ENCODE results near the gene ARV1. TPM values are rescaled to one million over a fixed set of nuclear protein-coding genes. Genes with fewer than 3 reads are reported as not detected.

Gene ARV1
- total and polyA plus RNA-seq, 10 of the 15 experiments (the other 5 are each of a cell fraction or from before 2014, with no cell fraction given), result 23.2 to 55.1 (median 35.6) TPM

DNA sequence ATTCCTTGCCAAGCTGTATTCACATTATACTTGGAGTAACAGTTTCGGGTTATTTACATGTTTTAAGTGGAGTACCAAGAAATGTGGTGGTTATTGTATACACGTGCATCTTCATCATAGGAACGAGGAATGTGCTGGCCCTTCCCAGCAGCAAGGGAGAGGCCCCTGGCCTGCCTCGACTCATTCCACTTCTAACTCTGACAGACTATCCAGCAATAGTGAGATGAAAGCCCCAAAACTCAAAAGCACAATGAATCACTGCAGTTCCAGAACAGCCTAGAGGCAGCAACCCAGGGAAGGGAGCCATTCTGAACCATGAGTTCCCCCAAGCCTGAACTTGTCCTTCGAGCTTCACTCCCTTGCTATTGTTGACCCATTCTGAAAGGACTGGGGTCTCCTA is 38.1 kb downstream of the ARV1 start:
- no peaks in the 10 kb centered on the region for H3K79me2 ChIP-seq (ENCODE audit: control insufficient read depth, insufficient read depth, low read length)
- no peak for DNase-seq (ENCODE audit: low read depth, low spot score)
- no peak for TF ChIP-seq ZNF24 (IDR thresholded peaks at IDR 0.05)
- TF ChIP-seq POLR2A (IDR thresholded peaks at IDR 0.05; ENCODE audit: low read depth, low read length), result no peak
- TF ChIP-seq RBBP5 (conservative IDR thresholded peaks at IDR 0.05), result no peak
- no peak for TF ChIP-seq YBX1 (IDR thresholded peaks at IDR 0.05)
- TF ChIP-seq STAT1 (conservative IDR thresholded peaks at IDR 0.05), result no peak
- no peak for TF ChIP-seq FOXK2 (IDR thresholded peaks at IDR 0.05)
- TF ChIP-seq FOS (IDR thresholded peaks at IDR 0.05; ENCODE audit: borderline replicate concordance, extremely low read depth, insufficient read length), result no peak
- TF ChIP-seq HDGF (IDR thresholded peaks at IDR 0.05), result no peak
- TF ChIP-seq, protein P1, sequence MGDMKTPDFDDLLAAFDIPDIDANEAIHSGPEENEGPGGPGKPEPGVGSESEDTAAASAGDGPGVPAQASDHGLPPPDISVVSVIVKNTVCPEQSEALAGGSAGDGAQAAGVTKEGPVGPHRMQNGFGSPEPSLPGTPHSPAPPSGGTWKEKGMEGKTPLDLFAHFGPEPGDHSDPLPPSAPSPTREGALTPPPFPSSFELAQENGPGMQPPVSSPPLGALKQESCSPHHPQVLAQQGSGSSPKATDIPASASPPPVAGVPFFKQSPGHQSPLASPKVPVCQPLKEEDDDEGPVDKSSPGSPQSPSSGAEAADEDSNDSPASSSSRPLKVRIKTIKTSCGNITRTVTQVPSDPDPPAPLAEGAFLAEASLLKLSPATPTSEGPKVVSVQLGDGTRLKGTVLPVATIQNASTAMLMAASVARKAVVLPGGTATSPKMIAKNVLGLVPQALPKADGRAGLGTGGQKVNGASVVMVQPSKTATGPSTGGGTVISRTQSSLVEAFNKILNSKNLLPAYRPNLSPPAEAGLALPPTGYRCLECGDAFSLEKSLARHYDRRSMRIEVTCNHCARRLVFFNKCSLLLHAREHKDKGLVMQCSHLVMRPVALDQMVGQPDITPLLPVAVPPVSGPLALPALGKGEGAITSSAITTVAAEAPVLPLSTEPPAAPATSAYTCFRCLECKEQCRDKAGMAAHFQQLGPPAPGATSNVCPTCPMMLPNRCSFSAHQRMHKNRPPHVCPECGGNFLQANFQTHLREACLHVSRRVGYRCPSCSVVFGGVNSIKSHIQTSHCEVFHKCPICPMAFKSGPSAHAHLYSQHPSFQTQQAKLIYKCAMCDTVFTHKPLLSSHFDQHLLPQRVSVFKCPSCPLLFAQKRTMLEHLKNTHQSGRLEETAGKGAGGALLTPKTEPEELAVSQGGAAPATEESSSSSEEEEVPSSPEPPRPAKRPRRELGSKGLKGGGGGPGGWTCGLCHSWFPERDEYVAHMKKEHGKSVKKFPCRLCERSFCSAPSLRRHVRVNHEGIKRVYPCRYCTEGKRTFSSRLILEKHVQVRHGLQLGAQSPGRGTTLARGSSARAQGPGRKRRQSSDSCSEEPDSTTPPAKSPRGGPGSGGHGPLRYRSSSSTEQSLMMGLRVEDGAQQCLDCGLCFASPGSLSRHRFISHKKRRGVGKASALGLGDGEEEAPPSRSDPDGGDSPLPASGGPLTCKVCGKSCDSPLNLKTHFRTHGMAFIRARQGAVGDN (IDR thresholded peaks at IDR 0.05), result no peak
- TF ChIP-seq, protein P2, sequence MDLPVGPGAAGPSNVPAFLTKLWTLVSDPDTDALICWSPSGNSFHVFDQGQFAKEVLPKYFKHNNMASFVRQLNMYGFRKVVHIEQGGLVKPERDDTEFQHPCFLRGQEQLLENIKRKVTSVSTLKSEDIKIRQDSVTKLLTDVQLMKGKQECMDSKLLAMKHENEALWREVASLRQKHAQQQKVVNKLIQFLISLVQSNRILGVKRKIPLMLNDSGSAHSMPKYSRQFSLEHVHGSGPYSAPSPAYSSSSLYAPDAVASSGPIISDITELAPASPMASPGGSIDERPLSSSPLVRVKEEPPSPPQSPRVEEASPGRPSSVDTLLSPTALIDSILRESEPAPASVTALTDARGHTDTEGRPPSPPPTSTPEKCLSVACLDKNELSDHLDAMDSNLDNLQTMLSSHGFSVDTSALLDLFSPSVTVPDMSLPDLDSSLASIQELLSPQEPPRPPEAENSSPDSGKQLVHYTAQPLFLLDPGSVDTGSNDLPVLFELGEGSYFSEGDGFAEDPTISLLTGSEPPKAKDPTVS (IDR thresholded peaks at IDR 0.05; ENCODE audit: low read depth, low read length), result no peak
- 18% methylated on average over 5 of the region's 5 CpGs for WGBS (ENCODE audit: insufficient coverage, insufficient replicate concordance, low lambda C conversion rate, missing lambda C conversion rate)
- no peak for ATAC-seq
- no peak overlapping the region for H3K27ac ChIP-seq (ENCODE audit: control insufficient read depth, insufficient read depth)
- H3K4me2 ChIP-seq (ENCODE audit: control insufficient read depth, insufficient read depth), result no peak overlapping the region
- SMC1A ChIA-PET (ENCODE audit: uncharacterized antibody, unreplicated experiment), result no interaction called here
- CTCF ChIA-PET, result no interaction called here
- H3K4me3 ChIP-seq, result no peak overlapping the region
- no peaks in the 10 kb centered on the region for H4K20me1 ChIP-seq (ENCODE audit: control insufficient read depth, insufficient read depth)
- H3K9ac ChIP-seq (ENCODE audit: control insufficient read depth, insufficient read depth, low read length), result no peak overlapping the region
- POLR2A ChIA-PET, result no interaction called here
- intact Hi-C loops (cut with micrococcal nuclease; ENCODE audit: unreplicated experiment) (no loop called here), in situ Hi-C loops (cut with MboI) (no loop called here)
- no peaks in the 10 kb centered on the region for H3K9me3 ChIP-seq (replicated peaks; ENCODE audit: control insufficient read depth, insufficient read depth, low read length)
- no peaks in the 10 kb centered on the region for H3K27me3 ChIP-seq (replicated peaks in 1 of 2; ENCODE audit: control insufficient read depth in 2 of 2, insufficient read depth in 2 of 2, low read length in 1 of 2)
- H3K36me3 ChIP-seq (ENCODE audit: control insufficient read depth in 2 of 2, insufficient read depth in 2 of 2, low read length in 1 of 2), result no peaks in the 10 kb centered on the region
- H3K4me1 ChIP-seq (ENCODE audit: control insufficient read depth, insufficient read depth, low read length), result no peaks in the 10 kb centered on the region
- RAD21 ChIA-PET (ENCODE audit: unreplicated experiment), result no interaction called here
- BruUV-seq (replicated peaks), result no TSS peak
- FAIRE-seq, result no peak
- H2AFZ ChIP-seq (ENCODE audit: control insufficient read depth, low read depth, low read length), result no peak overlapping the region
